HepG2 (cell line): Measurements from ENCODE around the gene ADAMTS15. TPM values are rescaled to one million over a fixed set of nuclear protein-coding genes. Genes with fewer than 3 reads are reported as not detected.

ENCODE experiments used
- ATAC-seq: fragments of 200-7000 bp; cut with Tn5 transposase; 3 replicates; pipeline ENCODE4 v1.9.1; 2020; ENCODE audit warnings: mild to moderate bottlenecking, moderate library complexity
- BruUV-seq: library from RNA; stranded (reverse); fragments of 400-500 nt; replicated peaks from 2 replicates; lab custom pipeline; 2021; lab: Mats Ljungman, UMichigan
- CTCF ChIA-PET: fragments of 300-600 bp; formaldehyde crosslinking; extraction: SDS; loops from one replicate; lab custom pipeline; 2021; ENCODE audit warnings: low total read pairs, inconsistent platforms, low intra/inter-chr PET ratio; lab: Yijun Ruan, JAX
- POLR2A ChIA-PET: fragments of 350-600 bp; sonication (Branson Sonifier 250); formaldehyde crosslinking; loops from one replicate; lab custom pipeline; 2020; ENCODE audit warnings: antibody characterized with exemption, inconsistent platforms; lab: Yijun Ruan, JAX
- DNase-seq: peaks from one replicate; pipeline ENCODE4 v3.0.0-alpha.2; 2015; ENCODE audit warnings: low spot score
- FAIRE-seq: peaks from 3 replicates; lab custom pipeline; 2011; peaks lifted over from hg19 to GRCh38; lab: Jason Lieb, UNC
- H2AFZ ChIP-seq: one replicate; pipeline ENCODE4 v1.6.1; 2011; ENCODE audit warnings: low read length, inconsistent platforms
- H3K27ac ChIP-seq: fragments of 300-600 bp; 3 replicates; pipeline ENCODE4 v1.8.0; 2011; ENCODE audit warnings: mixed run types, mild to moderate bottlenecking, mixed read lengths, low read length, inconsistent platforms; ENCODE audit not compliant: insufficient read depth; ENCODE audit errors: extremely low read length
- H3K27me3 ChIP-seq, 2 experiments: fragments of 200-600 bp in 1 of 2; 2 replicates in 1 of 2; 3 replicates in 1 of 2; pipeline versions ENCODE4 v1.6.0 to v1.8.0; 2011; ENCODE audit warnings: low read length in 2 of 2, mild to moderate bottlenecking in 2 of 2, moderate library complexity in 2 of 2, inconsistent platforms in 1 of 2; ENCODE audit not compliant: insufficient read depth in 2 of 2, control insufficient read depth in 1 of 2
- H3K36me3 ChIP-seq, 2 experiments: fragments of 200-600 bp in 1 of 2; replicated peaks in 1 of 2; 2 replicates in 1 of 2; 3 replicates in 1 of 2; pipeline versions ENCODE4 v1.5.1 to v1.8.0; 2011; ENCODE audit warnings: low read length in 2 of 2, inconsistent platforms in 1 of 2; ENCODE audit not compliant: insufficient read depth in 2 of 2, control insufficient read depth in 1 of 2
- H3K4me1 ChIP-seq: 2 replicates; pipeline ENCODE4 v1.5.1; 2012; ENCODE audit warnings: low read length, inconsistent platforms; ENCODE audit not compliant: insufficient read depth
- H3K4me2 ChIP-seq: 2 replicates; pipeline ENCODE4 v1.6.0; 2011; ENCODE audit warnings: low read depth, low read length, inconsistent platforms
- H3K4me3 ChIP-seq, 3 experiments: fragments of 200-600 bp in 1 of 3; sonication (generic), shearing (Covaris generic) in 1 of 3; replicated peaks in 1 of 3; 2 replicates each; pipeline ENCODE4 v1.5.1; 2011 to 2016; ENCODE audit warnings: low read length in 3 of 3, inconsistent platforms in 2 of 3, low read depth in 2 of 3, mild to moderate bottlenecking in 2 of 3, control low read depth in 1 of 3, mixed read lengths in 1 of 3; ENCODE audit not compliant: insufficient read depth in 1 of 3
- H3K79me2 ChIP-seq: one replicate; pipeline ENCODE4 v1.6.1; 2011; ENCODE audit warnings: low read length, inconsistent platforms; ENCODE audit not compliant: insufficient read depth
- H3K9ac ChIP-seq: 2 replicates; pipeline ENCODE4 v1.6.0; 2011; ENCODE audit warnings: mild to moderate bottlenecking, low read depth, low read length, inconsistent platforms; ENCODE audit not compliant: insufficient read depth
- H3K9me3 ChIP-seq: 2 replicates; pipeline ENCODE4 v1.5.1; 2012; ENCODE audit warnings: mild to moderate bottlenecking, low read length
- H4K20me1 ChIP-seq: 2 replicates; pipeline ENCODE4 v1.6.0; 2011; ENCODE audit warnings: inconsistent platforms, mild to moderate bottlenecking, low read length, moderate library complexity; ENCODE audit not compliant: insufficient read depth
- ATF5 ChIP-seq: sonication (generic); formaldehyde crosslinking; IDR thresholded peaks from 2 replicates; pipeline ENCODE4 v1.4.0; 2020; ENCODE audit warnings: mild to moderate bottlenecking, low read depth, missing genetic modification reagents
- CEBPB ChIP-seq: IDR thresholded peaks from 2 replicates; pipeline ENCODE4 v1.6.1; 2011; ENCODE audit warnings: low read depth, low read length, improper control_type of control experiment, borderline replicate concordance
- ETV6 ChIP-seq: sonication (generic); formaldehyde crosslinking; conservative IDR thresholded peaks from 2 replicates; pipeline ENCODE4 v1.4.0; 2020; ENCODE audit warnings: missing genetic modification reagents
- MBD4 ChIP-seq: IDR thresholded peaks from 2 replicates; pipeline ENCODE4 v1.6.1; 2012; ENCODE audit warnings: low read length, inconsistent platforms, borderline replicate concordance
- MTF2 ChIP-seq: sonication (generic); formaldehyde crosslinking; IDR thresholded peaks from 2 replicates; pipeline ENCODE4 v1.5.0; 2020; ENCODE audit warnings: missing genetic modification reagents, borderline replicate concordance
- PITX1 ChIP-seq: sonication (generic); formaldehyde crosslinking; IDR thresholded peaks from 2 replicates; pipeline ENCODE4 v1.5.1; 2020; ENCODE audit warnings: mild to moderate bottlenecking, missing genetic modification reagents
- RFXANK ChIP-seq: IDR thresholded peaks from 2 replicates; pipeline ENCODE4 v1.6.1; 2016
- SETDB1 ChIP-seq: sonication (generic); formaldehyde crosslinking; IDR thresholded peaks from 2 replicates; pipeline ENCODE4 v1.5.1; 2020; ENCODE audit warnings: missing genetic modification reagents, mild to moderate bottlenecking, borderline replicate concordance
- SP4 ChIP-seq: sonication (generic); formaldehyde crosslinking; IDR thresholded peaks from 2 replicates; pipeline ENCODE4 v1.8.1; 2023; ENCODE audit warnings: mild to moderate bottlenecking, missing genetic modification reagents
- YEATS4 ChIP-seq: sonication (generic); formaldehyde crosslinking; IDR thresholded peaks from 2 replicates; pipeline ENCODE4 v1.4.0; 2020; ENCODE audit warnings: missing genetic modification reagents, borderline replicate concordance
- ZFP36L2 ChIP-seq: sonication (generic); formaldehyde crosslinking; IDR thresholded peaks from 2 replicates; pipeline ENCODE4 v1.4.0; 2020; ENCODE audit warnings: missing genetic modification reagents
- ZNF337 ChIP-seq: sonication (generic); formaldehyde crosslinking; IDR thresholded peaks from 2 replicates; pipeline ENCODE4 v1.5.1; 2020; ENCODE audit warnings: missing genetic modification reagents, low read depth, mild to moderate bottlenecking, borderline replicate concordance
- ZNF513 ChIP-seq: sonication (generic); formaldehyde crosslinking; conservative IDR thresholded peaks from 2 replicates; pipeline ENCODE4 v1.5.0; 2020; ENCODE audit warnings: missing genetic modification reagents
- ZNF549 ChIP-seq: sonication (generic); formaldehyde crosslinking; IDR thresholded peaks from 2 replicates; pipeline ENCODE4 v1.5.0; 2020; ENCODE audit warnings: missing genetic modification reagents
- ZNF576 ChIP-seq: sonication (generic); formaldehyde crosslinking; IDR thresholded peaks from 2 replicates; pipeline ENCODE4 v1.4.0; 2020; ENCODE audit warnings: mild to moderate bottlenecking, missing genetic modification reagents
- ZNF672 ChIP-seq: sonication (generic); formaldehyde crosslinking; IDR thresholded peaks from 2 replicates; pipeline ENCODE4 v1.8.1; 2022; ENCODE audit warnings: missing genetic modification reagents
- ZNF7 ChIP-seq: IDR thresholded peaks from 2 replicates; pipeline ENCODE4 v1.6.1; 2016; ENCODE audit warnings: missing biosample characterization, missing genetic modification reagents
- WGBS: methylation state at CpG from one replicate; pipeline ENCODE4 v1.1.6; 2017; ENCODE audit warnings: low lambda C conversion rate; 5-methylcytosine and 5-hydroxymethylcytosine counted together
- in situ Hi-C: cut with HindIII; loops from 2 replicates; pipeline ENCODE4 v1.10.0; 2017; ENCODE audit warnings: low pct_unique_long_range_greater_than_20kb; ENCODE audit not compliant: extremely low pct_ligation_motif_present
- intact Hi-C: fragments of 100-400 bp; cut with micrococcal nuclease; formaldehyde crosslinking; loops from one replicate; pipeline ENCODE4 v1.10.0; 2022; ENCODE audit not compliant: unreplicated experiment
- polyA plus RNA-seq, 8 experiments: library from polyadenylated mRNA; depleted of rRNA in 3 of 8; stranded (reverse) in 7 of 8; unstranded in 1 of 8; fragments of >200 nt; fragmentation: Illumina TruSeq in 4 of 8; extraction: Trizol in 4 of 8; gene quantifications; 2 replicates each; pipeline versions ENCODE4 v1.2.1 to v1.2.3, GENCODE V29; 2011 to 2016; ENCODE audit warnings: low read depth in 4 of 8, missing spikeins in 1 of 8, mixed read lengths in 1 of 8; ENCODE audit not compliant: insufficient read depth in 1 of 8
- total RNA-seq, 5 experiments: library from RNA; depleted of rRNA; stranded (reverse); fragments of >200 nt; fragmentation: Illumina TruSeq; extraction: Trizol; gene quantifications; 2 replicates each; pipeline ENCODE4 v1.2.3, GENCODE V29; 2016; ENCODE audit warnings: low read depth in 1 of 5

Gene ADAMTS15
- total and polyA plus RNA-seq, 2 of the 13 experiments (the other 11 are each of a cell fraction or from before 2014, with no cell fraction given), result 0.01 to 0.02 TPM

- 20% methylated on average over 7 of the region's 7 CpGs for WGBS
- Histone ChIP-seq H2AFZ (no peak overlapping the region), H4K20me1 (no peaks in the 10 kb centered on the region), H3K36me3 (no peaks in the 10 kb centered on the region), H3K27me3 (peaks cover 4 to 26% of the 10 kb centered on the region in 2 experiments; a peak in 4 of 5 replicates), H3K4me2 (no peak overlapping the region), H3K4me1 (no peaks in the 10 kb centered on the region), H3K9ac (no peak overlapping the region), H3K27ac (no peak overlapping the region), H3K9me3 (no peaks in the 10 kb centered on the region), H3K79me2 (no peaks in the 10 kb centered on the region), H3K4me3 (no peak overlapping the region)
- TF ChIP-seq ZNF576 (CRISPR knock-in tag) (no peak), ETV6 (CRISPR knock-in tag) (no peak)
- intact Hi-C loops (no loop called here), in situ Hi-C loops (no loop called here)
- ChIA-PET POLR2A (no interaction called here), CTCF (no interaction called here)
- FAIRE-seq, result no peak
- BruUV-seq, result no TSS peak
- DNase-seq, result no peak
- ATAC-seq, result no peak
Measured at GRCh38 chr11:130472434-130472961, 24.1 kb downstream of the ADAMTS15 start.

GRCh38 chr11:130473056-130473794, 24.8 kb downstream of the ADAMTS15 start:
- H3K27me3 ChIP-seq, result peaks cover 4 to 23% of the 10 kb centered on the region in 2 experiments; a peak in 4 of 5 replicates
- ChIA-PET POLR2A (no interaction called here), CTCF (no interaction called here)
- H3K4me1 ChIP-seq, result no peaks in the 10 kb centered on the region
- WGBS, result 74% methylated on average over 9 of the region's 52 CpGs
- no peak overlapping the region for H3K9ac ChIP-seq
- no peaks in the 10 kb centered on the region for H4K20me1 ChIP-seq
- no peak overlapping the region for H3K4me3 ChIP-seq
- intact Hi-C loops, result no loop called here
- no peak overlapping the region for H3K4me2 ChIP-seq
- no peaks in the 10 kb centered on the region for H3K9me3 ChIP-seq
- H3K79me2 ChIP-seq, result no peaks in the 10 kb centered on the region
- ATAC-seq, result no peak
- no peak overlapping the region for H2AFZ ChIP-seq
- in situ Hi-C loops, result no loop called here
- FAIRE-seq, result no peak
- BruUV-seq, result no TSS peak
- DNase-seq, result no peak
- no peak overlapping the region for H3K27ac ChIP-seq
- H3K36me3 ChIP-seq, result no peaks in the 10 kb centered on the region
- TF ChIP-seq SETDB1 (CRISPR knock-in tag) (no peak), ZNF337 (CRISPR knock-in tag) (no peak), PITX1 (CRISPR knock-in tag) (no peak), MTF2 (no peak), RFXANK (no peak), MBD4 (no peak), YEATS4 (CRISPR knock-in tag) (no peak), SP4 (CRISPR knock-in tag) (no peak), ZNF549 (CRISPR knock-in tag) (no peak), CEBPB (no peak), ZFP36L2 (CRISPR knock-in tag) (no peak), ATF5 (CRISPR knock-in tag) (no peak), ZNF7 (CRISPR knock-in tag) (no peak), ZNF672 (CRISPR knock-in tag) (no peak), ZNF513 (CRISPR knock-in tag) (no peak)
